Astrocyte (in vitro differentiated cells and primary cell): ENCODE measurements around the gene TLE2.

Experiments
- CTCF ChIP-seq: IDR thresholded peaks from 2 replicates; pipeline ENCODE4 v1.5.1; 2011; ENCODE audit warnings: low read depth, mild to moderate bottlenecking, inconsistent platforms, low read length, moderate library complexity; ENCODE audit not compliant: insufficient read depth
- EZH2 ChIP-seq: IDR thresholded peaks from 2 replicates; pipeline ENCODE4 v1.6.1; 2012; ENCODE audit warnings: mild to moderate bottlenecking, low read length, inconsistent platforms; ENCODE audit not compliant: insufficient read depth

GRCh38 chr19:2988568-2988967 is 40.5 kb downstream of the TLE2 start:
- no peak for TF ChIP-seq CTCF
- TF ChIP-seq EZH2: no peak
